NCI-H526 (cell line): Measurements from ENCODE around the gene TRIO.
A peak's percentile ranks its signal among the peaks of the same experiment; 100 is the strongest.

ENCODE experiments used
- DNase-seq, 2 experiments: peaks; one replicate each; lab custom pipeline; 2025; lab: John Stamatoyannopoulos, UW

The TRIO gene

GRCh38 chr5:14168144-14168792 is 25.1 kb downstream of the TRIO start:
- DNase-seq, result no peak

- DNase-seq, result peak; percentile 25 to 49
Measured at GRCh38 chr5:14168793-14169262, 25.7 kb downstream of the TRIO start.

- DNase-seq, result no peak
Measured at GRCh38 chr5:14171046-14171445, 27.9 kb downstream of the TRIO start.

- no peak for DNase-seq
Measured at GRCh38 chr5:14171621-14172020, 28.5 kb downstream of the TRIO start.

GRCh38 chr5:14172149-14172795 is 29.1 kb downstream of the TRIO start:
- DNase-seq, result peak; percentile 45 to 63

GRCh38 chr5:14173377-14174229 is 30.5 kb downstream of the TRIO start:
- peak; percentile 82 to 92 for DNase-seq

DNA sequence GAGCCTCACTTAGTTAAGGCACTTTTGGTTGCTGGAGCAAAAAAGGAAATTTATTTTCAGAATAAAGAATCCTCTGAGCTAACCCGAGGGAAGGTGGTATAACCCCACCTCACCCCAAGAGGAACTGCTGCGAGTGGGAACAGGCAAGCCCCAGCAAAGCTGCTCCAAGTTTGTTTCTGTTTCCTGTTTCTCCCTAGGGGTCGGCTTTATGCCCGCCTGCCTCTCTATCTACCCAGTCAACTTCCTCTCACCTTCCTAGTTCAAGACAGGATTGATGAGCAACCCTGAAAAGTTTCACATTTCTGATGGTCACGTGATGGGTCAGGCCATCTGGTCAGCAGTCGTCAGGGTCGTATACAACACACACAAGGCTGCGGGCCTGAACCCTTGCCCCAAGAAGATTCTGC is 31.1 kb downstream of the TRIO start:
- peak in 1 of 2 experiments; percentile 52 for DNase-seq

DNA sequence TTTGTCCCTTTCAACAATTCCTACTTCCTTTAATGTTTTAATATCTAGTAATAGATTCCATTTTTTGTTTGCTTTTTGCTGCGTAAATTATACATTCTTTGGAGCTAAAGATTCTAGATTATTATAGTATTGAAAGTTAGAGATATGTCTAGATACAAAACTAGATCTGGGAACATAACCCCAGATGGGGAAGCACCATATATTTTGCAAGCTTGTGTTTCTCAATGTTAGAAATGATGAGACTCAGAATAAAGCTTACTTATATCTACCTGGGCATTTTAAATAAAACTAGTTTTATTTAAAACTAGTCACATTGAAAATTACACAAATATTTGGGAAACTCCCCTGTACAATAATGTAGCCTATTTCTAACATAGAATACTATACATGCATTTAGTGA is 32.2 kb downstream of the TRIO start:
- DNase-seq, result no peak

DNA sequence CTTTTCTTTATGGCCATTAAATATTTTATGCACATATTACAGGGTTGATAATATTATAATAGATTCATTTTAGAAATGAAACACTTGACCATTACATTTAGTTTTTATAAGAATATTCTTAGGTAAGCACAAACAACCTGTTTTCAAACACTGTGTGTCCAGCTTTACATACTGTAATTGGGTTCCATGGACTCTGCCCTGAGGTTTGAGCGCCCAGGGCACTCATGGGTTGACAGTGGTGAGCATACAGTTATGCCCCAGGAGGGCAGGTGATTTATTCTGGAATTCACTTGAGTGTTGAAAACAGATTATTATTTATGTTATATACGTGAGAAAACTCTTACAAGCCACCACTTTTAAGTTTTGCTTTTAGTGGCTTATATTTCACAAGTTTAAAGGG is 33.7 kb downstream of the TRIO start:
- DNase-seq, result peak in 1 of 2 experiments; percentile 40

DNA sequence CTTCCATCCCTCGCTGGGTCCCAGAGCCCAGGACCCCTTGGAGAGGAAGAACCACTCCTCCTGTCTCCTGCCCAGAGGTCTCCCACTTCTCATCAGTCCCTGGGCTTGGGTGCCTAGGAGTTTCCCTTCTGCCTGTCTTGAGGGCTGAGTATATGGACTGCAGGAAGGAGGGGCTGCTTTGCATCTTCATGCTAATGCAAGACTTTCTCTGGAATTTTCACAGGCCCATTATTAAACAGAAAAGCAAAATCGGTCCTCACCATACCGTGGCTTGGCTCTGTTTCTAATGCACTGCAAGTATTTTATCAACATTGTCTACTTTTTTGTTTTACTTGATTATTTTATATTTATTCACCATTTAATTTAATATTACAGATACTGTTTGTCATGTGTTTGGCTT is 34.5 kb downstream of the TRIO start:
- DNase-seq, result peak in 1 of 2 experiments; percentile 39

GRCh38 chr5:14178091-14178490 is 34.9 kb downstream of the TRIO start:
- DNase-seq, result peak; percentile 73 to 75

DNA sequence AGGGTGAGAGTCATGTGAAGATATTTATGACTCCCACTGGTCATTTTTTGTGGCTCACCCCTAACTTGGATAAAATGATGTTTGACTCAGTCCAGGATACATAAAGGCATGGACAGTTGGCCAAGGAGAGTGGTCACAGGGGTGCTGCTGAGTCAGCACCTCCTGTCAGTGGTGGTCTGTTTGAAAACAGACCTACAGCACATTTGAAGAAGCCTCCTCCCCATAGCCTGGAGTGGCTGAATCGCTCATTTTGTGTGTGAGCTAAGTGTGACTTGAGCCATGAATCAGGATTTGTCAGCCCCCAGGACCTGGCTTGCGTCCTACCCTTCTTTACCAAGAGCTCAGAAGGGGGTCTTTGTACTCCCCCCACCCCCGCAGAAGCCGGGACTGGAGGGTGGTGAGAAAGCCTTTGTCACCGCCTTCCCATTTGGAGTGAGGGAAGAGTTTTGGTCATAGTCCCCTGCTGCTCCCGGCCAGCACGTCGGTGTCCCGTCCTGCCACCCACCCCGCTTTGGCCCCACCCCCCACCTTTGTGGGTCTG is 35.6 kb downstream of the TRIO start:
- no peak for DNase-seq

- no peak for DNase-seq
Measured at GRCh38 chr5:14179446-14179845, 36.3 kb downstream of the TRIO start.

GRCh38 chr5:14180437-14180836 is 37.3 kb downstream of the TRIO start:
- peak in 1 of 2 experiments; percentile 20 for DNase-seq

DNA sequence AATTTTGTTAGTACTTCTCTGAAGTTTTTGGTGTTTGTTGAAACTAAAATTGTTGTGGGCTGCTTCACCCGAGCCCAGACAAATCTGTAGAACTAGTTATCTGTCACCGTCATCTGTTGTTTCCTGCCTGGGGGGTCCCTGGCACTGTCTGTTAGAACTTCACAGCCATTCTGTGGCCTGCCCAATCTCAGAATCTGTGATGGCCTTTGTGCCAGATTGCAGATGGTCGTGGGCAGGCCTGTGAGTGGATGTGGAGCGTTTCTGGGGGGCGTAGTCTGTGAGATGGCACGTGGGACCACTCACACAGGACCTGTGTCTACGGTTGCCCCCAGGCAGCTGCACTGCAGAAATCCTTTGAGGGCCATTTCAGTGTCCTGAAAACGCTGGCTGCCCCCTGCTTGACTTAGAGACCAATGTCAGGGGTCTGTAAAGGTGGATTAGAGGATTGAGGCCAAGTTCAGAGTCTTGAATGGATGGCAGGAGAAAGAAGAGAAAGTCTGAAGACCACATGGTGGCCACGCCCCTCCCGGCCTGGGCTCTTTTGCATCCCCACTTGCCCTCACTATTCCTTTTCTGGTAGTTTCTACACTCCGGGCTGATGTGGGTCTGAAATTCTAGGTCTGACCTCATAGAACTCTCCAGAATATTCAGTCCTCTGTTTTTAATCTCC is 38.3 kb downstream of the TRIO start:
- peak in 1 of 2 experiments; percentile 17 for DNase-seq

GRCh38 chr5:14182761-14183160 is 39.6 kb downstream of the TRIO start:
- peak; percentile 30 to 69 for DNase-seq

DNA sequence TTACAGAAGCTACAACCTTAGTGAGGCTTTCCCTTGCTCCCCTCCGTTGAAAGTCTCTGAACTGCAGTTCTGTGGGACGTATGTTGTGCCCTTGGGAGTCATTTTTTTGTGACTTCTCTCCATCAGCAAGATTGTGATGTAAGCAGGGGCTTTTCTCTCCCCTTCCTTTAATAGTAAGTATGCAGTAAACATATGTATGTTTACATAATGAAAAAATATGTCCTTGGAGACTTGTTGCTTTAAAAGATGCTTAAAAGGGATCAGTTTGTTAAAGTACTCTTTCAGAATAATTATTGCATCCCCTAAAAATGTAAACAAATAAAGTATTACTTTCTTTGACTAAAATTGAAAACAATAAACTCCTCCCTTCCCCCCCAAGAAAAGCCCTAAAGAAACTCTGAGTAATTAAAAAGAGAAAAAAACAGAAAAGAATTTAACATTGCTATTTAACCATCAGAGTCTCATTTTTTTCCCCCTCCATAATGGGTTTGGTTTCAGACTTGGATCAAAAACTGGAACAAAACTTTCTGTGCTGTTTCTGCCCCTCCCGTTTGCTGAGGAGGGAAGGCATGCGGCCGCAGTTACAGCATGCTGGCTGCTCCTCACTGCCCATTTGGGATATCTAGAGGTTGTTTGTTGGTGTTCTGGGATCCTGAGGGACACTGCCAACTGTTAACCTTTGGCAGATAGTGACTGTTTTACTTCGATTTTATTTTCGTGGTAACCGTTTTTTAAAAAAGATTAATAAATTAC is 40.2 kb downstream of the TRIO start:
- DNase-seq, result peak in 1 of 2 experiments; percentile 36

- peak in 1 of 2 experiments; percentile 62 for DNase-seq
Measured at GRCh38 chr5:14184082-14184481, 40.9 kb downstream of the TRIO start.

DNA sequence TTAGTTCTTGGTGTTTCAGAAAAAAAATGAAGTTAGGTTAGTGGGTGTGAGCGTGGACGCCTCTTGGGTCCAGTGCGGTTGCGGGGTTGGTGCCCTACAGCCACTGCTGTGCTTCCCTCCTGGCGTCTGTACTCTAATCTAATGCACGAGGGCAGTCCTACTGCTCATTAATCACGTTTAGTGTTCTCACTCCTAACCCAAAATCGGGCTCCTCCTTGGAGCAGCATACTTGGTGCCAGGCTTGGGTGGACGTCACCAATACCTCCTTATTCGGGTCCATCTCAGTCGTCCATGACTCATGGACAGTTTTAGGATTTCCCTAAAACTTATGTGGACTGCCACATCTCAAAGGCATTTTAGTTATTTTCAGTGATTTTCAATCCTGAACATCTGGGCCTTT is 41.6 kb downstream of the TRIO start:
- DNase-seq, result no peak

DNA sequence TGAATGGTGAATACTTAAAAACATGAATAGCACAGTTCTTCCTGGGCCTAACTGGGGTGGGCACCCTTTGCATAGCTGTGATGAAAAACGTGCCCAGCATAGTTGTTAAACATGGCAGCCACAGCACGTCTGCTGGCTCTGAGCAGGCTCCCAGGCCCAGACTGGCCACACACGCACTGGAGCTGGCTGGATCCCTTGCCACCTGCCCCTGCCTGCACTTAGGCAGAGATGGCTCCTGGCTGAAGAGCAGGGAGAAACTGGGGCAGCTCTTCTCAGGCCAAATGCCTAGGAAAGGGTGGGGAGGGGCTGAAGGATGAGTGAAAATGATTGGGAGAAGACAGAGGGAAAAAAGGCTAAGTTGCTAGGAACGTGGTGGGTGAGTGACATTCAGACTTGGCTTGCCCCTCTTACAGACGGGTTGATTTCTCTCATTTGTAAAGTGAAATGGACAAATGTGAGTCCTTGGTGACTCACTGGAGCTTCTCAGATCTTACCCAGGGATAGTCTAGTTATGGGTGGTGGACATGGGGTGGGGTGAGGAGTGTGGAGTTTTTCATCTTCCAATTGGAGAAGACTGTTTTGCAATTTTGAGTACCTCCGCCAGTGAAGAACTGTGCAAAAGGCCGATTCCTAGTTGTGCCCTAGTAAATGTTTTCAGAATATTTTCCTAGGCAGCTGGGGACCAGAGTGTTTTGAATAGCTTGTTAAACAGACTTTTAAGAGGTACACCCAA is 42.4 kb downstream of the TRIO start:
- peak; percentile 33 to 66 for DNase-seq
